HG03066 (cell line): ENCODE data around the gene ZNF609.
"Not testable (repeated sequence)": the region's sequence is repeated elsewhere in the genome, so short reads cannot be mapped to it uniquely, and the experiment has no call there.

Experiments
- ATAC-seq: cut with Tn5 transposase; IDR thresholded peaks from one replicate; pipeline ENCODE4 v1.9.1; 2021; ENCODE audit warnings: low read depth; ENCODE audit not compliant: unreplicated experiment

The ZNF609 gene

DNA sequence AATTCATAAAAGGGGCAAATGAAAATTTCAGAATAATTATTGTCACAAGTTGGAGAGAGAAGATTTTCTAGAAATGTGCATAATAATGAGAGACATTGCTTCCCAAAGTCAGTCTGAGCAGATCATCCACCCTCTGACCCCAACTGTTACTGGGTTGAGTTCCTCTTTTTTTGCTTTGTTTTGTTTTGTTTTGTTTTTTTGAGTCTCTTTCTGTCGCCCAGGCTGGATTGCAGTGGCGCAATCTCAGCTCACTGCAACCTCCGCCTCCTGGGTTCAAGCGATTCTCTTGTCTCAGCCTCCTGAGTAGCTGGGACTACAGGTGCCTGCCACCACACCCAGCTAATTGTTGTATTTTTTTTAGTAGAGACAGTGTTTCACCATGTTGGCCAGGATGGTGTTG lies 179.4 kb downstream of the ZNF609 start:
- not testable (repeated sequence) for ATAC-seq

DNA sequence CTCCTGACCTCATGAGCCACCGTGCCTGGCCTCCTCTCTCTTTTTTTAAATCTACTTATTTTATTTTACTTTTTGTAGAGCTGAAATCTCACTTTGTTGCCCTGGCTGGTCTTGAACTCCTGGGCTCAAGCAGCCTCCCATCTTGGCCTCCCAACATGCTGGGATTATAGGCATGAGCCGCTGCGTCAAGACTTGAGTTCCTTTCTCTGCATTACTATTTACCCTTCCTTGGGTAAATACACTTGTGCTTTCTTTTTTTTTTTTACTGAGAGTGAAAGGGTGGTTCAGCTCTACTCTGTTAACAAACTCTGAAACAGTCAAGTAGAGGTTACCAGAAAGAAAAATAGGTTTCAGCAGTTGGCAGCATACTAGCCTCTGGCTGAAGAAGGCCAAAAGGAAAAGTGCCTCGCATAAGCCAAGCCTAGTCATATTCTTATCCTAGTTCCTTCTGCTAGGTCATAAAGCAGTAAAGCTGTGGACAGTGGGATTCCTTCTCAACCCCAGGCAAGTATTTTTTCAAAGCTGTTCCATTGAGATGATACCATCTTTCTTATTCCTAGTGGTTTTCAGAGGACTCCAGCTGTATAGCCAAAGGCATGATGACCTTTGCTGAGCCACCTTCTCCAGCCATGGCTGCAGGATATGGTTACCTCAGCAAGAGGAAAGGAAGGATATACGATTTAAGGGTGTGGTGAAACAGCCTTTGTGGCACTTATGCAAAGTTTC lies 179.9 kb downstream of the ZNF609 start:
- no peak for ATAC-seq

GRCh38 chr15:64642875-64643274 lies 182.5 kb downstream of the ZNF609 start:
- no peak for ATAC-seq

GRCh38 chr15:64643685-64644084 lies 183.3 kb downstream of the ZNF609 start:
- no peak for ATAC-seq

DNA sequence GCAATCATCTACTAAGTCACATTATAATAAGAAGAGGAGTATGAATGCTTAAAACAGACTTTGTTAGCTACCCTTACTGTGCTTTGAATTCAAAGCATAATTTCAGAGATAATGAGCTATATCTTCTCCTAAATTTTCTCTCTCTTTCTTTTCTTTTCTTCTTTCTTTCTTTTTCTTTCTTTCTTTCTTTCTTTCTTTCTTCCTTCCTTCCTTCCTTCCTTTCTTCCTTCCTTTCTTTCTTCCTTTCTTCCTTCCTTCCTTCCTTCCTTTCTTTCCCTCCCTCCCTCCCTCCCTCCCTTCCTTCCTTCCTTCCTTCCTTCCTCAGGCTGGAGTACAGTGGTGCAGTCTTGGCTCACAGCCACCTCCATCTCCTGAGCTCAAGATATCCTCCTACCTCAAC lies 184.4 kb downstream of the ZNF609 start:
- not testable (repeated sequence) for ATAC-seq

DNA sequence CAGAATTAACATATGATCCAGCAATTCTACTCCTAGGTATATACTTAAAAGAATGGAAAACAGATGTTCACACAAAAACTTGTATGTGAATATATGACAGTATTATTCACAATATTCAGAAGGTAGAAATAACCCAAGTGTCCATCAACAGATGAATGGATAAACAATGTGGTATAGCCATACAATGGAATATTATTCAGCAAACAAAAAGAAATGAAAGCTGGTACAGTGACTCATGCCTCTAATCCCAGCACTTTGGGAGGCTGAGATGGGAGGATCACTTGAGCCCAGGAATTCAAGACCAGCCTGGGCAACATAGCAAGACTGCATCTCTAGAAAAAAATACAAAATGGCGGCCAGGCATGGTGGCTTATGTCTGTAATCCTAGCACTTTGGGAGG lies 185.6 kb downstream of the ZNF609 start:
- no peak for ATAC-seq

- ATAC-seq = no peak
Observed at GRCh38 chr15:64647367-64647766, 187.0 kb downstream of the ZNF609 start.

GRCh38 chr15:64650552-64650951 lies 190.2 kb downstream of the ZNF609 start:
- no peak for ATAC-seq

DNA sequence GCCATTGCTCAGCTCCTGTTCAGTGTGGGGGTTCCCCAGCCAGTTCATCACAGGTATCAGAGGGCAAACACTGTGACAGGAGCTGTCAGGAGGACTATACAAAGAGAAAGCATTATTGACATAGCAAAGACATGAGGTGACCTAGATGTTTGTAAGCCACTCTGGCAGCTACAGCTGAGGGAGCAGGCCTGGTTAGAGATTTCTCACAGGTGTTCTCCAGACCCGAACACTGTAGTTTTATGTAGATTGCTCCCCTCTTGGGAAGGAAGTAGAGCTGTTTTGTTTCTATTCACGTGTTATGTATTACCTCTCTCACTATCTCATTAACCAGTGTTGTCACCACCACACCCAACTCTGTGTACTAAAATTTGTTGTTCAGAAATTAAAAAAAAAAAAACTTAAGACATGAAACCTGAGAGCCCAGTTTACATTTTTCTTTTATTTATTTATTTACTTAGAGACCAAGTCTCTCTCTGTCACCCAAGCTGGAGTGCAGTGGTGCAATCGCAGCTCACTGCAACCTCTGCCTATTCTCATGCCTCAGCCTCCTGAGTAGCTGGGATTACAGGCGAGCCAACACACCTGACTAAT lies 191.3 kb downstream of the ZNF609 start:
- ATAC-seq = peak; percentile 78

DNA sequence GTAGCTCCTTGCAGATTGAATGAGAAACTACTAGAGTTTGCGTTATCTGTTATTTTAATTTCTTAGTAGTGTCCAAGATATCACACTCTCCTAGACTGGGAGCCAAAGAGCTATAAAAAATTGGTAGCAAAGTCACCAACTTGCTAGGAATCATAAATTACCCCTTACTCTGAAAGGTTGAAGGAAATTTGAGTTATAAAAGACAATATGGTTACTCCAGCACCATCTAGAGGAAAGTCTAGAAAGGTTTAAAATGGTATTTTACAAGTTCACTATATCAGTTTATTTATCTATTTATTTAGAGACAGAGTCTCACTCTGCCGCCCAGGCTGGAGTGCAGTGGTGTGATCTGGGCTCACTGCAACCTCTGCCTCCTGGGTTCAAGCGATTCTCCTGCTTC lies 193.4 kb downstream of the ZNF609 start:
- ATAC-seq = no peak

GRCh38 chr15:64656508-64656907 lies 196.1 kb downstream of the ZNF609 start:
- ATAC-seq = no peak

DNA sequence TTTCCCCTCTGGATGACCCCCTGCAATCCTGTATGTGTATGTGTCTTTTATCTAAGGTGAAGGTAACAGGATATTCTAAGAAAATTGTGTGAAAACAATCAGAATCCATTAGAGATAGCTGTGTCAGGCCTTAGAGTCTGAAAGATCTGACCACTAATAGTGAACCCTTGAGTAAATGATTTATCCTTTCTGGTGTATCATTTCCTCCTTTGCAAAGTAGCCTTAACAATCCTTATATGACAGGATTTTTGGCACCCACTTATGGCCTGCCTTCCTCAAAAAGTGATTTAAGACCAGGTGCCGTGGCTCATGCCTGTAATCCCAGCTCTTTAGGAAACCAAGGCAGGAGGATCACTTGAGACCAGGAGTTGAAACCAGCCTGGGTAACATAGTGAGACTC lies 204.8 kb downstream of the ZNF609 start:
- no peak for ATAC-seq

GRCh38 chr15:64667736-64668161 lies 207.4 kb downstream of the ZNF609 start:
- no peak for ATAC-seq

GRCh38 chr15:64673866-64674265 lies 213.5 kb downstream of the ZNF609 start:
- ATAC-seq = no peak

DNA sequence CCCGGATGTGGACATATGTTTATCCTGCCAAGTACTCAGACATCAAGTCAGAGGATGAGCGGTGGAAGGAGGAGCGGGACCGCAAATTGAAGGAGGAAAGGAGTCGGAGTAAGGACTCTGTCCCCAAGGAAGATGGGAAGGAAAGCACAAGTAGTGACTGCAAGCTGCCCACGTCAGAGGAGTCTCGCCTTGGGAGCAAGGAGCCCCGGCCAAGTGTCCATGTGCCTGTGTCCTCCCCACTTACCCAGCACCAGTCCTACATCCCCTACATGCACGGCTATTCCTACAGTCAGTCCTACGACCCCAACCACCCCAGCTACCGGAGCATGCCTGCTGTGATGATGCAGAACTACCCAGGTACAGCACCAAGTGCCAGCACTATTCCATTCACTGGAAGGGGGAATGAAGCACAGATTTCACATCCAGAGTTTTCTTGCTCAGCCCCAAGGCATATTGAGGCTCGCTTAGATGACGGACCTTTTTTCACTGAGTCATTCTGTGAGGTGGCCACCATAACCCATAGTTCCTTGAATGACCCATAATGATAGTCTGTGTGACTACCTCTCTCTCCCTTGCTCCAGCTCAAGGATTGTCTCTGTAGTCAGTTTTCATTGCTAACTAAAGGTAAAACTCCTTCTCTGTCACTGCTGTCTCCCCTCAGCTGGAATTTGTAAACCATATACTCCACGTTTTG lies 217.9 kb downstream of the ZNF609 start:
- ATAC-seq = no peak

DNA sequence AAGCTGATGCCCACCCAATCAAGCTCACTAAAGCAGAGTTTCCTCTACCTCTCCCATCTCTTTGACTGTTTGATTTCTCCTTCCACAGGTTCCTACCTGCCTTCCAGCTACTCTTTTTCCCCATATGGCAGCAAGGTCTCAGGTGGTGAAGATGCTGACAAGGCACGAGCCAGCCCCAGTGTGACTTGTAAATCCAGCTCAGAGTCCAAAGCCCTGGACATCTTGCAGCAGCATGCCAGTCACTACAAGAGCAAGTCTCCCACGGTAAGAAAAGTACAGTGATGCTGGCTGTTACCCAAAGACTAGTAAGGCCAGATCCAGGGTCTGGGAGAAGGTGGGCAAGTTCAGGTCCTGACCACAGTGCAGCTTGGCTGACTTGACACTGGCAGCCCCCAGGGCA lies 219.7 kb downstream of the ZNF609 start:
- ATAC-seq = no peak

DNA sequence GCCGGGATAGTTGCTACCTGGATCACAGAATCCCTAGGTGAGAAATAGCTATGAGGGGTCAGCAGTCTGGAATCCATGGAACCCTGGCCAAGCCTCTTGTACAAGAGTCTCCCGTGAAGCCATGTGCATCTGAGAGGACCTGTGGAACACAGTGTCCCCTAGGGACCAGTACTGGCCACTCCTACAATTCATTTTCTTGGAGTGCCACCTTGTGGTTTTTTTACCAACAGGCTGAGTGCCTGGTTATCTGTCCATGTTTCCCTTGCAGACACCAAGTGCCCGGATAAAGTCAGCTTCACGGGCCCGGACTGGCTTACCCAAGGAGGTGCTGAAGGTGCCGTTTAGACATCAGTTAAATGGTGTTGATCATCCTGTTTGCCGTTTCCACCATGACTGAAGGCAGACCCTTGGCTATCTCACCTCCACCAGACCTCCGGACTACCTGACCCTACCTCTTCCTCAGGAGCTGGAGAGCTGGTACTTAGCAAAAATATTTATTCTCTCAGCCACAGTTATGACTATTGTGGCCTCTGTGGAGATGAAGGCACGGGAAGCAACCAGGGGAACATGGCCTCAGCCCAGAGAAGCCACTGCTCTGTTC lies 221.1 kb downstream of the ZNF609 start:
- no peak for ATAC-seq

DNA sequence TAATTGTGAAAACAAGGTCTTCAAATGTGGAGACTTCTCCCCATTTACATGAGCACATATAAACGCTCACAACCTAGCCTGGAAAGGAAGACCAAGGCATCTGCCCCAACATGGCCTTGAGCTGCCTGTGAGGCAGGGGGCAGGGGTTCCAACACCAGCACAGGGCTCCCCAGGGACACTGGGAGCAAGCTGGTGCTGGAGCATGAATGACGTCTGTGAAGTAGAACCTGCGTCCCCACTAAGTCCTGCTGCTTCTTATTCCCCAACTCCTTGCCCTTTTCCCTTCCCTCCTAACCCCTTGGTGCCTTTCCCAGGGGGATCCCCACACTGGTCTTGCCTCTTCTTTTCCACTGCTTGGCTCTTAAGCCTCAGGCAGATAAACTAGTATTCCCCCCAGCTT lies 221.9 kb downstream of the ZNF609 start:
- no peak for ATAC-seq

DNA sequence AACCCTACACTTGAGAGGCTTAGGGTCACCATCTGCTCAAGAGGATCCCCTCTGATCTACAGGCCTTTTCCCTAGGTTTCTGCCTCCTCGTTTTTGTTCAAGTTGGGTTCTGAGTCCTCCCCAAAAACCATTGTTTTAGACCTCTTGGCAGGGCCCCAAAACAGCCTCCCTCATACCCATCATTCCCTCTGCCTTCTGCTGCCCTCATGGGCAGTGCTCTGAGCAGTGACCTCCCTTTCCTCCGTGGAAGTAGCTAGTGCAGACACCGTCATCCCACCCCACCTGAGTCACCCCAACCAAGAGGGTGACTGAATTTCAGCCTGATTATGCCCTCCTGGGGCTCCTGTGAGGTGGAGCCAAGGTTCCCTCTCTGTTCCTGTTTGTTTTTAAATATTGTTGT lies 223.0 kb downstream of the ZNF609 start:
- ATAC-seq = no peak

GRCh38 chr15:64685230-64685888 lies 225.0 kb downstream of the ZNF609 start:
- no peak for ATAC-seq
